Pancreas (tissue), 10 donors: ENCODE measurements around the gene KCNAB2. TPM values are rescaled to one million over a fixed set of nuclear protein-coding genes. Genes with fewer than 3 reads are reported as not detected.

Source experiments
- ATAC-seq, 4 donors: fragments of 200-7000 bp; cut with Tn5 transposase; one replicate each; pipeline versions ENCODE4 v1.8.0 to v1.9.1; 2020; ENCODE audit warnings: mild to moderate bottlenecking in 4 of 4, moderate library complexity in 4 of 4
- DNase-seq, 6 donors: peaks; one replicate each; pipeline ENCODE4 v3.0.0-alpha.2; 2020
- FAIRE-seq: peaks from 2 replicates; lab custom pipeline; 2012; peaks lifted over from hg19 to GRCh38; lab: Jason Lieb, UNC
- H3K27ac ChIP-seq, 4 donors: fragments of 200-600 bp; sonication (generic); 1 replicate in 3 of 4; 2 replicates in 1 of 4; pipeline versions ENCODE4 v1.5.0 to v1.8.0; 2020
- H3K27me3 ChIP-seq, 4 donors: fragments of 200-600 bp; one replicate each; pipeline ENCODE4 v1.8.0; 2021
- H3K36me3 ChIP-seq, 3 donors: fragments of 200-600 bp; sonication (generic) in 1 of 3; one replicate each; pipeline versions ENCODE4 v1.5.0 to v1.8.0; 2020 to 2021
- H3K4me1 ChIP-seq, 3 donors: fragments of 200-600 bp; one replicate each; pipeline ENCODE4 v1.8.0; 2021
- H3K4me3 ChIP-seq, 4 donors: fragments of 200-600 bp; sonication (generic) in 2 of 4; one replicate each; pipeline versions ENCODE4 v1.5.0 to v1.8.0; 2020 to 2021
- H3K9me3 ChIP-seq, 4 donors: fragments of 200-600 bp; one replicate each; pipeline ENCODE4 v1.8.0; 2021
- WGBS, 2 donors: extraction: QIAGEN DNeasy Blood & Tissue Kit; methylation state at CpG; one replicate each; pipeline ENCODE4 v1.1.7; 2013; 5-methylcytosine and 5-hydroxymethylcytosine counted together
- intact Hi-C, 3 donors: fragments of 100-400 bp; cut with DNase I; formaldehyde crosslinking; loops; one replicate each; pipeline versions ENCODE4 v1.11.1 to v1.14.2; 2022
- polyA plus RNA-seq, 2 donors: library from polyadenylated mRNA; stranded (reverse); fragments of 200-250 nt; gene quantifications; one replicate each; pipeline ENCODE4 v1.2.3, GENCODE V29; 2013
- total RNA-seq, 6 donors: library from RNA; stranded (reverse); fragmentation: NEBNext Ultra II Directional in 4 of 6; extraction: Animal tissue kit (Norgen Biotek cat#: 25700) in 4 of 6; gene quantifications; one replicate each; pipeline versions ENCODE4 v1.2.1 to v1.2.4, GENCODE V29; 2021 to 2023
- TF ChIP-seq, protein P1 (sequence below), 4 donors: fragments of 200-600 bp; sonication (generic) in 3 of 4; IDR thresholded peaks; one replicate each; pipeline versions ENCODE4 v1.5.0 to v1.8.0; 2021; ENCODE audit warnings: antibody characterized with exemption in 4 of 4
- donor health status: healthy with polysubstance abuse.
- donor health status: DM: no; HTN: no; CAD: no; lungs with moderate emphysema.
- donor health status: DM: no; HTN: no; CAD: no.
- donor health status: control.
- donor health status: control.
- donor health status: Bipolar disorder and iron deficiency.
- donor health status: DM: yes; HTN: yes; CAD: no.
- donor health status: DM: no; HTN: no; CAD: no.
- donor health status: DM: no; HTN: no; CAD: no.
- donor health status: DM: yes; HTN: yes; CAD: no.

The KCNAB2 gene
- total and polyA plus RNA-seq, 8 donors, result 1.2 to 9.0 (median 4.3) TPM

DNA sequence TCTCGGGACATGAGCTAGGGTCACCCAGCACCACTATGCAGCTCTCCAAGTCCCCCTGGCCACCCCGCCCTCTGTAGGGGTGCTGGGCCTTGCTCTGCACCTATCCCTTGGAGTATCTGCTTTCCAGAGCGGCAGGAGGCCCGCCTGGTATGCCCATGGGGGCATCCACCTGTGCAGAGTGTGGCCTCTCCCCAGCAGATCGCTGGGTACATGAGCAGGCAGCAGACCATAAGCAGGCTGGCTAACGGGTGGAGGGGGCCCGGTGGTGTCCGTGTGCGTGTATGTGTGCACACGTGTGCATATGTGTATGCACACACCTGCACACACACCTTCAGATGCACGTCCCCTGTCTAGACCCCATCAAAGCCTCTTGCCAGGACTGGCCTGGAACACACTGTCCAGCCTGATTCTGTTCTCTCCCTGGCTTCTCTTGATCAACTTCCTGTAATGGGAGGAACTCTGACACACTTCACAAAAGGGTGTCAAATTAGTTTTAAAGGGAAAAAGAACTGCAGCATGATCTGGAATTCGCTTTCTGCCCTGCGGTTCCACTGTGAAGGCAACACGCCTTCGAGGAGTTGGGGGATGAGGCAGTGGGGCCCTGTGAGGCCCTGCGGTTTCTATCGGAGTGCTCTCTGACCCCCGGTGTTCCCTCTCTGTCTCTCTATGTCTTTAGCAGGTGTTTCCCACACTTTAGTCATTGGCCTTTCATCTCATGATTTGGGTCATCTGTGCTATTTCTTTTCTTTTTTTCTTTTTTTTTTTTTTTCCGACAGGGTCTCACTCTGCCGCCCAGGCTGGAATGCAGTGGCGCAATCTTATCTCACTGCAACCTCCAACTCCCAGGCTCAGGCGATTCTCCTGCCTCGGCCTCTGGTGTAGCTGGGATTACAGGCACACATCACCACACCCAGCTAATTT is 36.3 kb upstream of the KCNAB2 start:
- intact Hi-C loops, result no loop called here
- TF ChIP-seq, protein P1, sequence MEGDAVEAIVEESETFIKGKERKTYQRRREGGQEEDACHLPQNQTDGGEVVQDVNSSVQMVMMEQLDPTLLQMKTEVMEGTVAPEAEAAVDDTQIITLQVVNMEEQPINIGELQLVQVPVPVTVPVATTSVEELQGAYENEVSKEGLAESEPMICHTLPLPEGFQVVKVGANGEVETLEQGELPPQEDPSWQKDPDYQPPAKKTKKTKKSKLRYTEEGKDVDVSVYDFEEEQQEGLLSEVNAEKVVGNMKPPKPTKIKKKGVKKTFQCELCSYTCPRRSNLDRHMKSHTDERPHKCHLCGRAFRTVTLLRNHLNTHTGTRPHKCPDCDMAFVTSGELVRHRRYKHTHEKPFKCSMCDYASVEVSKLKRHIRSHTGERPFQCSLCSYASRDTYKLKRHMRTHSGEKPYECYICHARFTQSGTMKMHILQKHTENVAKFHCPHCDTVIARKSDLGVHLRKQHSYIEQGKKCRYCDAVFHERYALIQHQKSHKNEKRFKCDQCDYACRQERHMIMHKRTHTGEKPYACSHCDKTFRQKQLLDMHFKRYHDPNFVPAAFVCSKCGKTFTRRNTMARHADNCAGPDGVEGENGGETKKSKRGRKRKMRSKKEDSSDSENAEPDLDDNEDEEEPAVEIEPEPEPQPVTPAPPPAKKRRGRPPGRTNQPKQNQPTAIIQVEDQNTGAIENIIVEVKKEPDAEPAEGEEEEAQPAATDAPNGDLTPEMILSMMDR (IDR thresholded peaks at IDR 0.05), result no peak
- no peaks in the 10 kb centered on the region for H3K4me1 ChIP-seq
- H3K4me3 ChIP-seq, result no peak overlapping the region
- H3K27ac ChIP-seq, result no peak overlapping the region
- no peaks in the 10 kb centered on the region for H3K27me3 ChIP-seq
- peak in 3 of 6 donors; percentile 2 to 55 (median 26) for DNase-seq
- H3K36me3 ChIP-seq, result no peaks in the 10 kb centered on the region
- H3K9me3 ChIP-seq, result no peaks in the 10 kb centered on the region
- WGBS, 2 donors, result 82 to 83% methylated on average over 23 of the region's 23 CpGs
- no peak for FAIRE-seq
- no peak for ATAC-seq

DNA sequence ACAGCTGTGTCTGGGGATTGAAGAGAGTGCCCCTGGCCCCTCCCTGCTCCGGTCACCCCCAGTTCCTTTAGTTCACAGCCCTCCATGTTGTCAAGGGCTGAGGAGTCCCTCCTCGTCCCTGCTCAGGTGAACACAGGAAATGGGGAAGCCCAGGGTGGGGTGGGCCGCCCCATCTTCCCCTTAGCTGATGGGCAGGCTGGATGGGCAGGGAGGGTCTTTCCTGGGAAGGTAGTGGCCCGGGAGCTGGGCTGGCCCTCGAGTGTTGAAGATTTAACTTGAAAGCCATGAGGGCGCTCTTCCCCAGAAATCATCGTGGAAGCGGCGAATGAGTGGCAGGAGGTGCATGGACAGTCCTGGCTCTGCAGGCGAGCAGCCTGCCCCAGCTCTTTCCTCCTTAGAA is 35.1 kb upstream of the KCNAB2 start:
- ATAC-seq (no peak), DNase-seq (peak in 2 of 6 donors; percentile 18 to 30), FAIRE-seq (no peak)
- no peaks in the 10 kb centered on the region for H3K36me3 ChIP-seq
- H3K4me1 ChIP-seq, result no peaks in the 10 kb centered on the region
- H3K27ac ChIP-seq, result no peak overlapping the region
- TF ChIP-seq, protein P1 (IDR thresholded peaks at IDR 0.05), result no peak
- WGBS, 2 donors, result 73 to 74% methylated on average over 10 of the region's 10 CpGs
- no peaks in the 10 kb centered on the region for H3K27me3 ChIP-seq
- intact Hi-C loops, result no loop called here
- H3K4me3 ChIP-seq, result no peak overlapping the region
- no peaks in the 10 kb centered on the region for H3K9me3 ChIP-seq

DNA sequence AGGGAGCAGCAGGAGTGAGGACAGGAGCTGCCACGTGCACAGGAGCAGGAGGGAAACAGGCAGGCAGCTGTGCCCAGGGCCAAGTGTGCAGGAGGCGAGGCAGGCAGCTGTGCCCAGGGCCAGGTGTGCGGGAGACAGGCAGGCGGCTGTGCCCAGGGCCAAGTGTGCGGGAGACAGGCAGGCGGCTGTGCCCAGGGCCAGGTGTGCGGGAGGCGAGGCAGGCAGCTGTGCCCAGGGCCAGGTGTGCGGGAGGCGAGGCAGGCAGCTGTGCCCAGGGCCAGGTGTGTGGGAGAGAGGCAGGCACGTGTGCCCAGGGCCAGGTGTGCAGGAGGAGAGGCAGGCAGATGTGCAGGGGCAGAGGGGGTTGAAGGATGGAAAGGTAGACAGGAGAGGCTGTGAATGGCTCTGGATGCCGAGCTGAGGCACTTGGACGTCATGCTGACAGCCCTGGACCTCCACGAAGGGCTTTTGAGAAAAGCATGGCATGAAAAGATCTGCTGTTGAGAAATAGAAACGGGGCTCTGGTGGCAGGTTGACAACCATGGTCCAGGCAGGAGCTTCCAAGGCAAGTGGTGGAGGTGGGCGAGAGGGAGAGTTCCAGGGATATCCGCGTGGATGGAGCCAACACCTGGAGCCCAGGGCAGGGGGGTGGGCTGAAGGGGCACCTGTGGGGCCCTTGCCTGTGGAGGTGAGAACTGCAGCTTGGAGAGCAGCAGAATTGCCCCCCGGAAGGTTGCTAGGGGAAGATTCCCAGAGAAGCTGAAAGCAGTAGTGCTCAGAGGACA is 34.3 kb upstream of the KCNAB2 start:
- 67 to 73% methylated on average over 19 of the region's 19 CpGs for WGBS, 2 donors
- no peak for FAIRE-seq

DNA sequence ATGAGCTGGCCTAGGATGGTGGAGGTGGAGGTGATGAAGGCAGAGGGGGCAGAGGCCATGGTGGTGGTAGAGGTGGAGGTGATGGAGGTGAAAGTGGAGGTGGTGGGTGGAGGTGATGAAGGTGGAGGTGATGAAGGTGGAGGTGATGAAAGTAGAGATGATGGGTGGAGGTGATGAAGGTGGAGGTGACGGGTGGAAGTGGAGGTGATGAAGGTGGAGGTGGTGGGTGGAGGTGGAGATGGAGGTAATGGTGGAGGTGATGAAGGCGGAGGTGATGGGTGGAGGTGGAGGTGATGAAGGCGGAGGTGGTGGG is 33.8 kb upstream of the KCNAB2 start:
- WGBS, 2 donors, result 86 to 88% methylated on average over 3 of the region's 3 CpGs
- Histone ChIP-seq H3K9me3 (no peaks in the 10 kb centered on the region), H3K27me3 (no peaks in the 10 kb centered on the region), H3K4me3 (no peak overlapping the region), H3K27ac (no peak overlapping the region), H3K4me1 (no peaks in the 10 kb centered on the region), H3K36me3 (no peaks in the 10 kb centered on the region)
- FAIRE-seq, result no peak
- no peak for ATAC-seq
- intact Hi-C loops, result no loop called here
- no peak for DNase-seq
- TF ChIP-seq, protein P1 (IDR thresholded peaks at IDR 0.05), result no peak

More for the DNA sequence above, 34.3 kb upstream of the KCNAB2 start:
- no peak overlapping the region for H3K27ac ChIP-seq
- H3K4me1 ChIP-seq, result no peaks in the 10 kb centered on the region
- DNase-seq, result peak in 2 of 6 donors; percentile 31 to 41
- H3K27me3 ChIP-seq, result no peaks in the 10 kb centered on the region
- ATAC-seq, result no peak
- intact Hi-C loops, result no loop called here
- TF ChIP-seq, protein P1 (IDR thresholded peaks at IDR 0.05), result no peak
- H3K9me3 ChIP-seq, result no peaks in the 10 kb centered on the region
- no peaks in the 10 kb centered on the region for H3K36me3 ChIP-seq
- H3K4me3 ChIP-seq, result no peak overlapping the region
